ENCODE data around the gene PATJ. TPM values are rescaled to one million over a fixed set of nuclear protein-coding genes. Genes with fewer than 3 reads are reported as not detected.
"Not testable (repeated sequence)": the region's sequence is repeated elsewhere in the genome, so short reads cannot be mapped to it uniquely, and the experiment has no call there.

Gene PATJ
- total and polyA plus RNA-seq, 4 donors, result 8.0 to 47.1 (median 24.3) TPM

DNA sequence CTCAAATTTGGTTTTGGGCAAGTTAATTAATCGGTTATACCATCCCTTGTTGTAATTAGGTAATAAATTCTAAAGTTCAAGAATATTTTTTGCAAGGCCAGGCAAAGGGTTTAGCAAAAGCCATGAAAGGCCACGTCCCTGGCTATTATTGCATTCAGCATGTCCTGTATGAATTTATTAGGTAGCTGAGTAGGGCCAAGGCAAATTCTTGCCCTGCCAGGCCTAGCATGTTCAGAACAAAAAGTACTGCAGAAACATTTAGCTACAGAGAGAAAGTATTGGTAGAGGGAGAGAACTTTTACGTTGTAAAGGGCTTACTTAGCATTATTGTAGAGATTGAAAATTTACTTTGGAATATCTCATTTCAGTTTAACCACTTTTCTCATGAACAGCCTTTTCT lies 94.4 kb downstream of the PATJ start:
- Histone ChIP-seq H3K4me3 (ENCODE audit: low read length in 2 of 2) (no peak overlapping the region), H3K27ac (ENCODE audit: low read depth in 1 of 2, low read length in 2 of 2) (peak overlapping the region in 1 of 2 donors; percentile 92), H3K36me3 (ENCODE audit: control insufficient read depth in 1 of 2, insufficient read depth in 2 of 2, low read length in 1 of 2) (no peaks in the 10 kb centered on the region), H3K4me1 (ENCODE audit: control insufficient read depth in 1 of 2, insufficient read depth in 2 of 2, low read length in 2 of 2) (peaks cover 0 to 4% of the 10 kb centered on the region in 2 donors), H3K9me3 (ENCODE audit: control insufficient read depth, low read length) (no peaks in the 10 kb centered on the region), H3K27me3 (ENCODE audit: control insufficient read depth in 1 of 2, insufficient read depth in 2 of 2, low read length in 1 of 2) (no peaks in the 10 kb centered on the region)
- 5 to 9% methylated on average over 3 of the region's 3 CpGs for WGBS, 2 donors
- DNase-seq (no peak), ATAC-seq (ENCODE audit: low FRiP score) (peak; percentile 81)
- intact Hi-C loops (cut with DNase I), result loop anchor here in 1 of 2 donors (5.0 kb wide), 1 partner anchor 94 kb away; the partner anchor contains the start of gene PATJ

DNA sequence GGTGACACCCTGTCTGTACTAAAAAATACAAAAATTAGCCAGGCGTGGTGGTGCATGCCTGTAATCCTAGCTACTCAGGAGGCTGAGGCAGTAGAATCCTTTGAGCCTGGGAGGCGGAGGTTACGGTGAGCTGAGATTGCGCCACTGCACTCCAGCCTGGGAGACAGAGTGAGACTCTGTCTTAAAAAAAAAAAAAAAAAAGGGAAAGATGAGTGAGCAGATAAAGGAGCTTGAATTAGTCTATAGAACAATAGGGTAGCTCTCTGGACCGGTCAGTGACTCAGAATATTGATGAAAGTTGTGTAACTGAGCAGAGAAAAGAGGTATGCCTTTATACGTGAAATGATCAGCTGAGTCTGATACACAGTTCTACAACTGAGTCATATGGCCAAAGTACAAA lies 95.3 kb downstream of the PATJ start:
- H3K4me1 ChIP-seq (ENCODE audit: control insufficient read depth in 1 of 2, insufficient read depth in 2 of 2, low read length in 2 of 2); H3K9me3 ChIP-seq (ENCODE audit: control insufficient read depth, low read length); H3K4me3 ChIP-seq (ENCODE audit: low read length in 2 of 2); ATAC-seq (ENCODE audit: low FRiP score); H3K36me3 ChIP-seq (ENCODE audit: control insufficient read depth in 1 of 2, insufficient read depth in 2 of 2, low read length in 1 of 2); H3K27me3 ChIP-seq (ENCODE audit: control insufficient read depth in 1 of 2, insufficient read depth in 2 of 2, low read length in 1 of 2); DNase-seq: not testable (repeated sequence)
- intact Hi-C loops (cut with DNase I), result loop anchor here in 1 of 2 donors (5.0 kb wide), 1 partner anchor 95 kb away; the partner anchor contains the start of gene PATJ
- 95% methylated on average over 6 of the region's 6 CpGs for WGBS, 2 donors
- peak overlapping the region; percentile 60 to 64 for H3K27ac ChIP-seq (ENCODE audit: low read depth in 1 of 2, low read length in 2 of 2)

DNA sequence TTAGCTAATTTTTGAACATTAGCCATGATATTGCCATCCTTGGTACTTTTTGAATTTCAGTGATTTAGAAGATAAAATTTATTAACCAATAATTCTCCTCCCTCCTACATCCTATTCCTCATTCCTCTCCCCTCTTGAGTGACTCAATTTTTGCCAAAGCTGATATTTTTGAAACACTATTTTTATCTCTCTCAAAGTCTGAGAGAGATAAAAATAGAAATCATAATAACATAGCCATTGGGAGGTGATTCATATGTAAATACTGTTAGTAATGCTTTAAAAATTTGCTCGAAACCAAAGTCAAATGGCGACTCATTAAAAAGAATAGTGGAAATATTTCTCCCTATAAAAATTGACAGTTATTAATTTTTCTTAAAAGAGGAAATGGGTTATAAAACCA lies 97.4 kb downstream of the PATJ start:
- WGBS, 2 donors, result 3 to 7% methylated on average over 2 of the region's 2 CpGs
- no peak for ATAC-seq (ENCODE audit: low FRiP score)
- intact Hi-C loops (cut with DNase I), result loop anchor here in 1 of 2 donors (5.0 to 10.0 kb wide), 2 partner anchors 97 to 195 kb away; partner anchors contain the start of gene PATJ

DNA sequence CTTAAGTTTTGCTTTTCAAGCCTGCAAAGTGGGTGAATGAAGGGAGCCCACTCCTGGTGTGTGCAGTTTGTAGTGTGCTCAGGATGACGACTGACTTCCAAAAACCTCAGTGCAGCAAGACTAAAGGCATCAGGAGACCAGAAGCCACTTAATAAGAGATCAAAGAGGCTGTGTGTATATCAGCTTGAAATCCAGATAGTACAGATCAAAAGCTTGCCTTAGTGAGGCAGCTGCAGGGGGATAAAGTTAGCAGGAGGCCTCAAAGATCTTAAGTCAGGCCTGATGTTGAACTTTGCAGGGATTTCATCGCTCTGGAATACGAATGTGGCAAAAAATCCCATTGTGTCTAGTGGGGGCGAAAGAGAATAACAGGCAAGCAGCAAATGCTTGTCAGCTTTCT lies 99.8 kb downstream of the PATJ start:
- WGBS, 2 donors, result 14 to 17% methylated on average over 4 of the region's 4 CpGs
- Histone ChIP-seq H3K4me3 (ENCODE audit: low read length in 2 of 2) (no peak overlapping the region), H3K9me3 (ENCODE audit: control insufficient read depth, low read length) (no peaks in the 10 kb centered on the region), H3K36me3 (ENCODE audit: control insufficient read depth in 1 of 2, insufficient read depth in 2 of 2, low read length in 1 of 2) (peaks cover 0 to 3% of the 10 kb centered on the region in 2 donors), H3K27ac (ENCODE audit: low read depth in 1 of 2, low read length in 2 of 2) (peak overlapping the region; percentile 82 to 90), H3K4me1 (ENCODE audit: control insufficient read depth in 1 of 2, insufficient read depth in 2 of 2, low read length in 2 of 2) (peaks cover 2 to 11% of the 10 kb centered on the region in 2 donors), H3K27me3 (ENCODE audit: control insufficient read depth in 1 of 2, insufficient read depth in 2 of 2, low read length in 1 of 2) (no peaks in the 10 kb centered on the region)
- intact Hi-C loops (cut with DNase I), result loop anchor here in 1 of 2 donors (10.0 kb wide), 1 partner anchor 197 kb away; no protein-coding TSS in a partner anchor
- DNase-seq (no peak), ATAC-seq (ENCODE audit: low FRiP score) (no peak)

More for the DNA sequence above, 97.4 kb downstream of the PATJ start:
- Histone ChIP-seq H3K27me3 (ENCODE audit: control insufficient read depth in 1 of 2, insufficient read depth in 2 of 2, low read length in 1 of 2) (no peaks in the 10 kb centered on the region), H3K36me3 (ENCODE audit: control insufficient read depth in 1 of 2, insufficient read depth in 2 of 2, low read length in 1 of 2) (no peaks in the 10 kb centered on the region), H3K4me3 (ENCODE audit: low read length in 2 of 2) (no peak overlapping the region), H3K4me1 (ENCODE audit: control insufficient read depth in 1 of 2, insufficient read depth in 2 of 2, low read length in 2 of 2) (peaks cover 0 to 11% of the 10 kb centered on the region in 2 donors), H3K27ac (ENCODE audit: low read depth in 1 of 2, low read length in 2 of 2) (no peak overlapping the region), H3K9me3 (ENCODE audit: control insufficient read depth, low read length) (no peaks in the 10 kb centered on the region)
- DNase-seq, result no peak

DNA sequence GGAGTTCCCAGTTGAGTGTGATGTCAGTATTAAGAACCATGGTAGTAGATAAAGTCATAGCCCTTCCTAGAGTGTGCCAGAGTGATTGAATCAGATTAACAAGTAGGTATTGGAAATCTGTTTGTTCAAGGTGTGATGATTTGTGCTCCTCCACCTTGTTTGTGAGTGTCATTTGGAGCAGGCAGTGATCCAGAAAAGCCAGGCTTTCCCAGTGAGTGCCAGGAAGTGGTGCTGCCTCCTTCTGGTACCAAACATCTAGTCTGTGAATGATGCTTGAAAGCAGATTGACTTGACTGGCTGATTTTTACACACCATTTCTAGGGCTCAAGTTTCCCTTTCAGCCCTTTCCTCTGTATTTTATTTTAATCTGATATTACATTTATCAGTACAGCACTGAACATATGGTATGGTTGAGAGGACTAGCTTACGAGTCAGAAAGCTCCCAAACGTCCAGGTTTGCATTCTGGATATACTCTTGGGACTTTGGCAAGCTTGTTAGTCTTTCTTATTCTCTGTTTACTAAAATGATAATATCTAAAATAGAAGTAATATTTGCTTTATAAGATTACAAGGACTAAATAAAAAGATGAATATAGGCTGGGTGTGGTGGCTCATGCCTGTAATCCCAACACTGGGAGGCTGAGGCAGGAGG lies 100.7 kb downstream of the PATJ start:
- WGBS, 2 donors, result 46 to 55% methylated on average over 2 of the region's 2 CpGs
- ATAC-seq (ENCODE audit: low FRiP score) (no peak), DNase-seq (no peak)
- Histone ChIP-seq H3K27ac (ENCODE audit: low read depth in 1 of 2, low read length in 2 of 2) (peak overlapping the region; percentile 36 to 82), H3K36me3 (ENCODE audit: control insufficient read depth in 1 of 2, insufficient read depth in 2 of 2, low read length in 1 of 2) (peaks cover 0 to 3% of the 10 kb centered on the region in 2 donors), H3K27me3 (ENCODE audit: control insufficient read depth in 1 of 2, insufficient read depth in 2 of 2, low read length in 1 of 2) (no peaks in the 10 kb centered on the region), H3K9me3 (ENCODE audit: control insufficient read depth, low read length) (no peaks in the 10 kb centered on the region), H3K4me1 (ENCODE audit: control insufficient read depth in 1 of 2, insufficient read depth in 2 of 2, low read length in 2 of 2) (peaks cover 2 to 11% of the 10 kb centered on the region in 2 donors), H3K4me3 (ENCODE audit: low read length in 2 of 2) (no peak overlapping the region)
- intact Hi-C loops (cut with DNase I), result loop anchor here in 1 of 2 donors (10.0 kb wide), 1 partner anchor 198 kb away; no protein-coding TSS in a partner anchor

DNA sequence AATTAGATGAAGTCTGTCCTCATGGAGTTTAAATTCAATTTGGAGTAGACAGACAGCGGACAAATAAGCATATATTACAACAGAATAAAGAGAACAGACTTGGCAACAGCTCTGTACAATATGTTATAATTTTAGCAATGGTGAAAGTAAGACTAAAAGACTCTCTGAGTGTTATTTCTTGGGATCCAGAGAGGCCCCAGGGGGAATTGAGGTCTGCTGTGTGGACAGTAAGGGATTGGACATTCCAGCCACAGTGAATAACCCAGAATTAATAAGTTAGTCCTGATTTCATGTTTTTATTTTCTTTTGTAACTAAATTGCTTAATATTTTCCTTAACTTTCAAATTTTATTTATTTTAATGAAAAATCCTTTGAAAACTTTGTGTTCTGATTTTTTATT lies 101.7 kb downstream of the PATJ start:
- DNase-seq, result no peak
- H3K27me3 ChIP-seq (ENCODE audit: control insufficient read depth in 1 of 2, insufficient read depth in 2 of 2, low read length in 1 of 2), result no peaks in the 10 kb centered on the region
- H3K36me3 ChIP-seq (ENCODE audit: control insufficient read depth in 1 of 2, insufficient read depth in 2 of 2, low read length in 1 of 2), result peaks cover 0 to 3% of the 10 kb centered on the region in 2 donors
- intact Hi-C loops (cut with DNase I), result loop anchor here in 1 of 2 donors (10.0 kb wide), 1 partner anchor 199 kb away; no protein-coding TSS in a partner anchor
- no peaks in the 10 kb centered on the region for H3K9me3 ChIP-seq (ENCODE audit: control insufficient read depth, low read length)
- peaks cover 2 to 11% of the 10 kb centered on the region in 2 donors for H3K4me1 ChIP-seq (ENCODE audit: control insufficient read depth in 1 of 2, insufficient read depth in 2 of 2, low read length in 2 of 2)
- no peak overlapping the region for H3K4me3 ChIP-seq (ENCODE audit: low read length in 2 of 2)
- ATAC-seq (ENCODE audit: low FRiP score), result no peak
- WGBS, 2 donors, result 71 to 84% methylated on average over 1 of the region's 1 CpG
- peak overlapping the region in 1 of 2 donors; percentile 67 for H3K27ac ChIP-seq (ENCODE audit: low read depth in 1 of 2, low read length in 2 of 2)

DNA sequence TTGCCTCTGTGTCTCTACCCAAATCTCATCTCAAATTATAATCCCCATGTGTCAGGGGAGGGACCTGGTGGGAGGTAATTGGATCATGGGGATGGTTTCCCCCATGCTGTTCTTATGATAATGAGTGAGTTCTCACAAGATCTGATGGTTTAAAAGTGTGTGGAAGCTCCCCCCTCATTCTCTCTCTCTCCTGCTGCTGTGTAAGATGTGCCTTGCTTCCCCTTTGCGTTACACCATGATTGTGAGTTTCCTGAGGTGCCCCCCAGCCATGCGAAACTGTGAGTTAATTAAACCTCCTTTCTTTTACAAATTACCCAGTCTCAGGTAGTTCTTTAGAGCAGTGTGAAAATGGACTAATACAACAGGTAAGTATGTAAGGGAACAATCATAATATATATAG lies 102.4 kb downstream of the PATJ start:
- intact Hi-C loops (cut with DNase I), result loop anchor here (5.0 to 10.0 kb wide), 2 partner anchors 102 to 200 kb away; partner anchors contain the start of gene PATJ (in 1 of the 2)
- not testable (repeated sequence) for H3K27ac ChIP-seq (ENCODE audit: low read depth in 1 of 2, low read length in 2 of 2)

DNA sequence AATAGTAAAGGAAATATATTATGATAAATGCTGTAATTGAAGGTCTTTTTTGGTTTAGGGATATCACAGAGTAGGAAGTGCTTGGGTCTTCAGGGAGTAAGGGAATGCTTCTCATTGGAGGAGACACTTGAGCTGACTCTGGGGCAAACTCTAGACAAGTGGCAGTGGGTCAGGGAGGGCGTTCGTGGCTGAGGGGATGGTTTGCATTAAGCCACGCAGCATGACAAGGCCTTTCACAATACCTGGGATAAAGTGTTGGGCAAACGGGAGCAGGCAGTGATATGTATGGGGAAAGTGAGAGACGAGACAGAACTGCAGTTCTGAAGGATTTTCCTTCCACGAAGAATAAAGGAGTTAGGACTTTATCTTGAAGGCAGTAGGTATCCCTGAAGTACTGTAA lies 109.0 kb downstream of the PATJ start:
- ATAC-seq (ENCODE audit: low FRiP score), result no peak
- no peaks in the 10 kb centered on the region for H3K9me3 ChIP-seq (ENCODE audit: control insufficient read depth, low read length)
- H3K27me3 ChIP-seq (ENCODE audit: control insufficient read depth in 1 of 2, insufficient read depth in 2 of 2, low read length in 1 of 2), result no peaks in the 10 kb centered on the region
- peak overlapping the region in 1 of 2 donors; percentile 74 for H3K27ac ChIP-seq (ENCODE audit: low read depth in 1 of 2, low read length in 2 of 2)
- 67 to 73% methylated on average over 6 of the region's 6 CpGs for WGBS, 2 donors
- DNase-seq, result no peak
- intact Hi-C loops (cut with DNase I), result loop anchor here (5.0 to 10.0 kb wide), 6 partner anchors 399 to 1696 kb away; no protein-coding TSS in a partner anchor
- H3K36me3 ChIP-seq (ENCODE audit: control insufficient read depth in 1 of 2, insufficient read depth in 2 of 2, low read length in 1 of 2), result peaks cover 0 to 3% of the 10 kb centered on the region in 2 donors
- H3K4me1 ChIP-seq (ENCODE audit: control insufficient read depth in 1 of 2, insufficient read depth in 2 of 2, low read length in 2 of 2), result no peaks in the 10 kb centered on the region
- H3K4me3 ChIP-seq (ENCODE audit: low read length in 2 of 2), result no peak overlapping the region

More for the DNA sequence above, 102.4 kb downstream of the PATJ start:
- H3K27me3 ChIP-seq (ENCODE audit: control insufficient read depth in 1 of 2, insufficient read depth in 2 of 2, low read length in 1 of 2); H3K9me3 ChIP-seq (ENCODE audit: control insufficient read depth, low read length); ATAC-seq (ENCODE audit: low FRiP score); H3K36me3 ChIP-seq (ENCODE audit: control insufficient read depth in 1 of 2, insufficient read depth in 2 of 2, low read length in 1 of 2); DNase-seq; H3K4me3 ChIP-seq (ENCODE audit: low read length in 2 of 2): not testable (repeated sequence)
- WGBS, 2 donors, result 95 to 98% methylated on average over 2 of the region's 2 CpGs
- H3K4me1 ChIP-seq (ENCODE audit: control insufficient read depth in 1 of 2, insufficient read depth in 2 of 2, low read length in 2 of 2), result peaks cover 2 to 11% of the 10 kb centered on the region in 2 donors

All from aorta (tissue), 5 donors.